Naive B cell (primary cell): Measurements from ENCODE around the gene PRRT3. TPM values are rescaled to one million over a fixed set of nuclear protein-coding genes. Genes with fewer than 3 reads are reported as not detected.

Source experiments
- ATAC-seq, 2 donors: fragments of 150-1000 bp; cut with Tn5 transposase; 2 replicates each; pipeline ENCODE4 v1.10.0; 2021; ENCODE audit warnings: low read depth in 2 of 2, mild to moderate bottlenecking in 2 of 2, moderate library complexity in 2 of 2
- DNase-seq: peaks from one replicate; pipeline ENCODE4 v3.0.0; 2022
- H3K27ac Mint-ChIP-seq, 6 donors: one replicate each; pipeline ENCODE4 v1.8.0; 2020 to 2022; ENCODE audit warnings: mild to moderate bottlenecking in 6 of 6, mixed read lengths in 6 of 6, moderate library complexity in 5 of 6, inconsistent platforms in 2 of 6
- H3K27me3 Mint-ChIP-seq, 3 donors: one replicate each; pipeline ENCODE4 v1.8.0; 2021 to 2022; ENCODE audit warnings: mixed read lengths in 3 of 3, mild to moderate bottlenecking in 1 of 3
- H3K36me3 Mint-ChIP-seq, 2 donors: one replicate each; pipeline ENCODE4 v1.8.0; 2020 to 2022; ENCODE audit warnings: mixed read lengths in 2 of 2, inconsistent platforms in 1 of 2, mild to moderate bottlenecking in 1 of 2
- H3K4me1 Mint-ChIP-seq, 3 donors: one replicate each; pipeline ENCODE4 v1.8.0; 2020 to 2022; ENCODE audit warnings: mixed read lengths in 3 of 3, inconsistent platforms in 1 of 3, mild to moderate bottlenecking in 1 of 3, moderate library complexity in 1 of 3
- H3K4me3 Mint-ChIP-seq, 8 donors: one replicate each; pipeline ENCODE4 v1.8.0; 2020 to 2022; ENCODE audit warnings: mild to moderate bottlenecking in 8 of 8, mixed read lengths in 8 of 8, moderate library complexity in 8 of 8, inconsistent platforms in 2 of 8
- H3K9me3 Mint-ChIP-seq, 7 donors: one replicate each; pipeline ENCODE4 v1.8.0; 2020 to 2022; ENCODE audit warnings: mixed read lengths in 7 of 7, mild to moderate bottlenecking in 5 of 7, inconsistent platforms in 2 of 7, moderate library complexity in 1 of 7
- polyA plus RNA-seq, 6 donors: library from polyadenylated mRNA; unstranded; fragments of 300-500 nt; fragmentation: Illumina TruSeq; gene quantifications; one replicate each; pipeline ENCODE4 v1.2.3, GENCODE V29; 2021; ENCODE audit warnings: low read depth in 6 of 6

The PRRT3 gene
- polyA plus RNA-seq, result under 1 TPM; 0.22 to 0.82 (median 0.52) TPM

DNA sequence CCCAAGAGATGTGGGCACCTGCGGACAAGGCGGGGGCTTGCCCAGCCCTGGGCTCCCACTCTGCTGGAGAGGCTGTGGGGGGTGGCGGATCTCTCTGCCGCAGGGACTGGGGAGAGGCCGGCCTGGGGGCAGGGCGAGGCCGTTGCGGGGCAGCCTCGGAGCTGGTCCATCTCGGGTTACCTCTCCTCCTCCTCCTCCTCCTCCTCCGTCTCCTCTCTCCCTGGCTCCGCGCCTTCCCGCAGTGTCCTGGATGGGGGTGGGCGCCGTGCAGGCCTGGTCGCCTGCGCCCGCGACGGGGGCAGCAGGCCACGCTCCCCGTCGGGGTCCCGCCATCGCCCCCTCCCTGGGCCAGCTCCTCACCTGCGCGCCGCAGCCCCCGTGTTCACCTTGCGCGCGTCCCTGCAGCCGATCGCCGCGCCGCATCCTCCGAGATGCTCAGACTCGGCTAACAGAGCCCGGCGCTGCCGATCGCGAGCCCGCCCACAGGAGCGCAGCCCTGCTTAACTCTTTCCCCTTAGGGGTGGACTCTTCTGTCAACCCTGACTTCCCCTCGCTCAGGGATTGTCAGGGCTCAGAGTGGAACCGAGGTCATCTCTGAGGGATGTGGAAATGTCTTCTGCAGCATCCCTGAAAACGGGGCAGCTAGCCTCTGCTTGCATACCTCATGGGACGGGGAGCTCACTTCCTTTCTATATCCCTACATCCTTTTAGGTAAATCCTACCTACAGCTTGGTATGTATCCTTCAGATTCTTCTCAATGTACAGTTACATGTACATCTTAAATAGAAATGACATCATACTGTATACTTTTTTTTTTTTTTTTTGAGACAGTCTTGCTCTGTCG, at the start of gene PRRT3:
TSS of gene PRRT3 (minus strand) at position 447 of the 844 bp plus-strand sequence. CDS start 2,293 bp downstream, outside the sequence.
- ATAC-seq (peak; percentile 91 to 92), DNase-seq (peak; percentile 21)
- peak within 1 kb of the TSS in 4 of 6 donors; percentile 39 to 92 (median 70) for H3K27ac Mint-ChIP-seq
- peaks cover 0 to 9% (median 0%) of the 10 kb centered on the region in 3 donors for H3K27me3 Mint-ChIP-seq
- H3K36me3 Mint-ChIP-seq, result no peaks in the 10 kb centered on the region
- H3K9me3 Mint-ChIP-seq, result no peaks in the 10 kb centered on the region
- peak within 1 kb of the TSS; percentile 77 to 91 (median 84) for H3K4me3 Mint-ChIP-seq
- H3K4me1 Mint-ChIP-seq, result peaks cover 7 to 15% (median 14%) of the 10 kb centered on the region in 3 donors

DNA sequence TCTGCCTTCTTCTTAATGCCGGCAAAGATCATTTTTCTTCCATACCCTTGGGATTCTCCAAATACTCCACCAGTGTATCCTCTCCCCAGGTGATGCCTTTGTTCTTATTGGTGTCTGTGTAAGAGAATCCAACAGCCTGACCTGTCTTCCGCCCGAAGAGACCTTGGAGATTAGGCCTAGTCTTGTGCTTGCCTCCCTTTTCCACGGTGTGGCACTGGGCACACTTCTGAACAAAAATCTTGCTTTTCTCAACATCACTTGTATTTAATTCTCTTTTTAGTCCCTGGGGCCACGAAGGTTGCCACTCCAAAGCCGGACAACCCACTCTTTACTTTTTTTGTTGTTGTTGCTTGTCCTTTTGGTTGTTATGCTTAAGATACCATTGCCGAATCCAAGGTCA, 48.5 kb upstream of the PRRT3 start:
- Mint-ChIP-seq H3K9me3 (no peaks in the 10 kb centered on the region), H3K4me1 (peaks cover 0 to 8% (median 2%) of the 10 kb centered on the region in 3 donors), H3K36me3 (peaks cover 5 to 6% of the 10 kb centered on the region in 2 donors), H3K4me3 (no peak overlapping the region), H3K27ac (peak overlapping the region in 2 of 6 donors; percentile 28 to 56), H3K27me3 (no peaks in the 10 kb centered on the region)
- DNase-seq (no peak), ATAC-seq (no peak)

DNA sequence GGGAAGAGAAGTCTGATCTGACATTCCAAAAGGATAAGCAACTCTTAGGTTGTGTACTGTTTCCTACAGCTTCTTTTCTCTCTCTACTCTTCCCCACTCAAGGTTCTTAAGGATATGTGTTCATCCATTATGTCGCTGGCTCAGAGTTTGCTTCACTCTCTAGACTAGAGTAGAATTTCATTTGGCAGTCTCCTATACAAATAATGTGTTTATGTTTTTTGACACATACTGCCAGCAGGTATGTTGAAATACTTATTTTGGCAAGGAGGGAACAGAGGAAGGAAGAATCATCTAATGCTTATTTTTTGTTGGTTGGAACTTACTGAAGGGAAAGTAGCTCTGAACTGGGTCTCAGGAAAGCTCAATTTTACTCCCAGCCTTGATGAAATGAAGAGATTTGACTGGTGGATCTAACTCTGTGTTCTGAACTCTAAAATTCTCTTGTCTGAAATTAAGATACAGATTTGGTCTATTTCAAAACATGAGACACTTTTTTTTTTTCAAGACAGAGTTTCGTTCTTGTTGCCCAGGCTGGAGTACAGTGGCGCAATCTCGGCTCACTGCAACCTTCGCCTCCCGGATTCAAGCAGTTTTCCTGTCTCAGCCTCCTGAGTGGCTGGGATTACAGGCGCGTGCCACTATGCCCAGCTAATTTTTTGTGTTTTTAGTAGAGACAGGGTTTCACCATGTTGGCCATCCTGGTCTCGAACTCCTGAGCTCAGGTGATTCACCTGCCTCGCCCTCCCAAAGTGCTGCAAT, 42.1 kb upstream of the PRRT3 start:
- no peak for DNase-seq
- Mint-ChIP-seq H3K4me1 (peaks cover 0 to 2% (median 0%) of the 10 kb centered on the region in 3 donors), H3K9me3 (no peaks in the 10 kb centered on the region), H3K27ac (no peak overlapping the region), H3K27me3 (no peaks in the 10 kb centered on the region), H3K4me3 (no peak overlapping the region), H3K36me3 (no peaks in the 10 kb centered on the region)
- ATAC-seq, result no peak

DNA sequence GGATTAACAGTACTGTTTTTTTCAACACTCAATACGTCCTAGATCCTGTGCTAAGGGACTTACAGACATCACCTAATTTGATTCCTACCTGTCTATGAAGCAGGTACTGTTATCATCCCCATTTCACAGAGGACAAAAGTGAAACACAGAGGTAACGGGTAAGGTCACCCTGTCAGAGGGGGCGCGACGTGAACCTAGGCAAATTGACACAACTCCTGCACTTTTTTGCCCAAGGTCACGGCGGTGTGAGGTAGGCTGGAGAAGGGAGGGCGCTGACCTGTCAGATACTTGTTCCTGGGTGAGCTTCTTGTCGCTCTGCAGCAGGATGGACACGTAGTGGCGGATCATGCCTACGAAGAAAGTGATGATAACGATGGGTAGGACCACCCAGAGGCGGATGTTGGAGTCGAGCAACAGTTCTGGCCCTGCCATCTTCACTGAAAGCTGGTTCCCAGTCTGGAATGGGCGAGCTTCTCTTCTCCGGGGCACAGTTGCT, 34.1 kb upstream of the PRRT3 start:
- Mint-ChIP-seq H3K36me3 (no peaks in the 10 kb centered on the region), H3K4me1 (peaks cover 15 to 48% (median 16%) of the 10 kb centered on the region in 3 donors), H3K4me3 (peak overlapping the region; percentile 93 to 100 (median 99)), H3K27me3 (no peaks in the 10 kb centered on the region), H3K27ac (peak overlapping the region; percentile 99 to 100 (median 100)), H3K9me3 (no peaks in the 10 kb centered on the region)
- DNase-seq (no peak), ATAC-seq (peak; percentile 12 to 13)

DNA sequence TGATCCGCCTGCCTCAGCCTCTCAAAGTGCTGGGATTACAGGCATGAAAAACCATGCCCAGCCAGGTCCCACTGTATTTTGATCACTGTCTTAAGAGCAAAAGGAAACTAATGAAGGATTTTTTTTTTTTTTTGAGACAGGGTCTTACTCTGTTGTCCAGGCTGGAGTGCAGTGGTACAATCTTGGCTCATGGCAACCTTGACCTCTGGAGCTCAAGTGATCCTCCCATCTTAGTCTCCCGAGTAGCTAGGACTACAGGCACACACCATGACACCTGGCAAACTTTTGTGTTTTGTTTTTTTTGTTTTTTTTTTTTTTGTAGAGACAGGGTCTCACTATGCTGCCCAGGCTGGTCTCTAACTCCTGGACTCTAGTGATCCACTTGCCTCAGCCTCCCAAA, 28.0 kb upstream of the PRRT3 start:
- no peaks in the 10 kb centered on the region for H3K9me3 Mint-ChIP-seq
- ATAC-seq, result no peak
- peaks cover 13 to 24% (median 14%) of the 10 kb centered on the region in 3 donors for H3K4me1 Mint-ChIP-seq
- H3K4me3 Mint-ChIP-seq, result peak overlapping the region in 1 of 8 donors; percentile 30
- no peak for DNase-seq
- no peaks in the 10 kb centered on the region for H3K27me3 Mint-ChIP-seq
- peak overlapping the region in 3 of 6 donors; percentile 6 to 49 (median 21) for H3K27ac Mint-ChIP-seq
- H3K36me3 Mint-ChIP-seq, result peaks cover 10 to 19% of the 10 kb centered on the region in 2 donors

DNA sequence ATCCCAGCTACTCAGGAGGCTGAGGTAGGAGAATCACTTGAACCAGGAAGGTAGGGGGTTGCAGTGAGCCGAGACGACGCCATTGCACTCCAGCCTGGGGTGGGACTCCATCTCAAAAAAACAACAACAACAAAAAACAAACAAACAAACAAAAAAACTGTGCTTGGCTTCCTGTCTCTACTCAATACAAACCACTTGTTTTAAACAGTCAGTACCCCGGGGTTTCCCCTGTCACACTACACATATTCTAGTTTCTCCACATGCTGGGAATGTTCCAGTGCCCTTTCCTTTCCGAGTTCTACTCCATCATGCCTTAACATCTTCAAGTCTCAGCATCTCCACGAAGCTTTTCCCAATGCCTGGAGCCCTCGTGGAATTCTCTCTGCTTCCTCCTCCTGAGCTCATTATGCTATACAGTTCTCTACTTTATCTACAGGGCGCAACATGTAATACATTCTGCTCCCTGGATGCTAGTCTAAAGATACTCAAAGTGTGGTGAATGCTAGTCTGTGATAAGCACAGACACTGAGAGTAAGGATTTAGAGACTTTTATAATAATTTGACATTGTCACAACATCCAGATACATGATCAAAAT, 26.6 kb upstream of the PRRT3 start:
- Mint-ChIP-seq H3K4me3 (no peak overlapping the region), H3K27me3 (no peaks in the 10 kb centered on the region), H3K4me1 (peaks cover 13 to 16% (median 14%) of the 10 kb centered on the region in 3 donors), H3K9me3 (no peaks in the 10 kb centered on the region), H3K27ac (peak overlapping the region in 2 of 6 donors; percentile 6 to 85), H3K36me3 (peaks cover 15 to 23% of the 10 kb centered on the region in 2 donors)
- DNase-seq (no peak), ATAC-seq (no peak)

DNA sequence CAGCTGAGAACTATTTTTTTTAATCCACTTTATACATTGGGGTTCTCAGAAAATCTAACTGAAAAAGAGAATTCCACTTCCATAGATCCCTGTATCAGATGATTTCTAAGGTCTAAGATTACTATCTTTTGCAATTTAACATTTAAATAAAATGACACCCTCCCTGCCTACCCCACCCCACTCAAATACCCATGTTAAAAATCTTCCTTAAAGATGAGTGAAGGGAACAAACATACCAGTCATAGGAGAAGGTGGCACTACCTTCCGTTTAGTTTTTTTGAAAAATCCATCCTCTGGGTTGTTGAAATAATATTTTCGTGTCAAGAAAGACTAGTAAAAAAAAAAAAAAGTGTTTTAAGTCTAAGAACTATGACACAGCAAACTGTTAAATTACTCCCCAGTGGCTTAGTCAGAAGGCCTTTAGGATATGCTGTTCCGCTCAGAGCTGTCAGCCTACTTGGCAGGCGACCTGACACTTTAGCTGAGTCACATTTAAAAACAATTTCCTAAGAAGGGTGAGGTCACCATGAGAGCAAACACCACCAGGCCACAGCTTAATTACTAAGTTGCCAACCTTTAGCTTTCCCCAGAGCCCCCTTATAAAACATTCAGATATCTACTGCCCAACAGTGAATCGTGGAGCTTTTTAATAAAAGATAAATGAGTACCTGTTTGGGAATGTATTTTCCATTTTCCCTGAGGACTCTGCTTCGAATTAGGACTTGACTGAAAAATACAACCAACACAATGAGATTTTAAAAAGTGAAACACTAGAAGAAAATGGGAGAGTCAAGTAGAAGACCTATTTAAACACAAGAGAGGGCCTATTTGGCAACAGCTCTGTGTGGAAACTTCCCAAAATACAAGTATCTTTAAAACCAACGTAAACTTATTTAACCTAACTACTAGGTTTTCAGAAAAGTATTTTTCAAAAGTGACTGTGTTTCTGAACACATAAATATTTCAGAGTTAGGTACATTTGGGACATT, 24.8 kb upstream of the PRRT3 start:
- Mint-ChIP-seq H3K4me1 (peaks cover 12 to 14% (median 13%) of the 10 kb centered on the region in 3 donors), H3K9me3 (no peaks in the 10 kb centered on the region), H3K36me3 (peaks cover 15 to 28% of the 10 kb centered on the region in 2 donors), H3K4me3 (no peak overlapping the region), H3K27ac (peak overlapping the region in 1 of 6 donors; percentile 29), H3K27me3 (no peaks in the 10 kb centered on the region)
- DNase-seq, result no peak
- no peak for ATAC-seq

DNA sequence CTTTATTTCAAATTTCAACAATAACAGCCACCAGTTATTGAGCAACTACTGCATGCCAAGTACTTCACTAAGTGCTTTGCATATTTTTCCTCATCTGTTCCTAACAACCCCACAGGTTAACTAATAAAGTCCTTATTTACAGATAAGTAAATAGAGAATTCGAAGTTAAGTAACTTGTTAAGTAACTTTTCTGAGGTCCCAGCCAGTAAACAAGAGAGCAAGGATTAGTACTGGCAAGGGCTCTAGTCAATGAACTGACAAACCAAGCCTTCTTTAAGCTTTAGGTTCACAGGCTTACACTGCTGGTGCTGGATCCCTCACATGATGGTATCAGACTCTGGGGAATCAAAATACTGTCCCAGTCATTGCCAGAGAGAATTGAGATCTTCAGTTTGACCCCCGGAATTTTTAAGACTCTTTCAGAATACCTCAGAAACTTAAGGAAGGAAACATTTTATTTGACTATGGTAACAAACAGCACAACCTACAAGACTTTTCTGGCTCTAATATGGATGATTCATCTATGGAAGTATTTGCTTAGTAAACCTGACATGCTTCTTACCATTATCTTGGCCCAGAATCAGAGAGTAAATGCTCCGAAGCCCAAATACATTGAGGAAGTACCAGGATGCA, 17.9 kb upstream of the PRRT3 start:
- H3K27me3 Mint-ChIP-seq, result no peaks in the 10 kb centered on the region
- H3K4me3 Mint-ChIP-seq, result no peak overlapping the region
- H3K27ac Mint-ChIP-seq, result no peak overlapping the region
- no peaks in the 10 kb centered on the region for H3K9me3 Mint-ChIP-seq
- no peak for ATAC-seq
- no peaks in the 10 kb centered on the region for H3K4me1 Mint-ChIP-seq
- H3K36me3 Mint-ChIP-seq, result peaks cover 28 to 35% of the 10 kb centered on the region in 2 donors
- no peak for DNase-seq

DNA sequence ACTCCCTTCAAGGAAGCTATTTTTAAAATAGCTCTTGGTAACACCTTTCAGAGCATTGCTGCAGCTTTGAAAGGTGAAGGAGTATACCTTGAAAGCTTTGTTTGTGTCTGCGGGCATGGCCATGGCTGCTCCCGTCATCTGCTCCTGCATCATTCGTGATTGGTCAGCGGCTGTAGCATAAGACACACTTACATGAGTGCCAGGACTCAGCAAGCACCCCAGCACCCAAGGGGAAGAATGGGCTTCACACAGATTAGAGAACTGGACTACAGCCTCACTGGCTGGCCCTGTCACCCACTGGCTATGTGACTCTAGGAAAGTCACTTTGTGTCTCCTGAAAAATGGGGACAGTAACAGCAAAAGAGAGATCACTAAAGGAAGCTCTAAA, 17.4 kb upstream of the PRRT3 start:
- H3K27ac Mint-ChIP-seq, result no peak overlapping the region
- ATAC-seq, result no peak
- H3K4me3 Mint-ChIP-seq, result peak overlapping the region in 1 of 8 donors; percentile 3
- peaks cover 28 to 35% of the 10 kb centered on the region in 2 donors for H3K36me3 Mint-ChIP-seq
- H3K27me3 Mint-ChIP-seq, result no peaks in the 10 kb centered on the region
- no peak for DNase-seq
- H3K4me1 Mint-ChIP-seq, result no peaks in the 10 kb centered on the region
- H3K9me3 Mint-ChIP-seq, result no peaks in the 10 kb centered on the region

DNA sequence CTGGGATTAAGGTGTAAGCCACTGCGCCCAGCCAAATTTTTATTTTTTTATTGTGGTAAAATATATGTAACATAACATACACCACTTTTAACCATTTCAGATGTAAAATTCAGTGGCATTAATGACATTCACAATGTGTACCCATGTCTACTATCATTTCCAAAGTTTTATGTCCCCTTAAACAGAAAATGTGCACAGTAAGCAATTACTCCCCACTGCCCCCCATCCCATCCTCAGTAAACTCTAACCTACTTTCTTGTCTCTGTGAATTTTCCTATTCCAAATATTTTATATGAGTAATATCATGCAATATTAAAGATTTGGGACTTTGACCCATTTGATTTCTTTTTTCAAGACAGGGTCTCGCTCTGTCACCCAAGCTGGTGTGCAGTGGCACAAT, 14.6 kb upstream of the PRRT3 start:
- DNase-seq (no peak), ATAC-seq (no peak)
- no peaks in the 10 kb centered on the region for H3K27me3 Mint-ChIP-seq
- H3K36me3 Mint-ChIP-seq, result peaks cover 22 to 33% of the 10 kb centered on the region in 2 donors
- H3K9me3 Mint-ChIP-seq, result no peaks in the 10 kb centered on the region
- no peak overlapping the region for H3K4me3 Mint-ChIP-seq
- H3K4me1 Mint-ChIP-seq, result no peaks in the 10 kb centered on the region
- H3K27ac Mint-ChIP-seq, result peak overlapping the region in 1 of 6 donors; percentile 57

DNA sequence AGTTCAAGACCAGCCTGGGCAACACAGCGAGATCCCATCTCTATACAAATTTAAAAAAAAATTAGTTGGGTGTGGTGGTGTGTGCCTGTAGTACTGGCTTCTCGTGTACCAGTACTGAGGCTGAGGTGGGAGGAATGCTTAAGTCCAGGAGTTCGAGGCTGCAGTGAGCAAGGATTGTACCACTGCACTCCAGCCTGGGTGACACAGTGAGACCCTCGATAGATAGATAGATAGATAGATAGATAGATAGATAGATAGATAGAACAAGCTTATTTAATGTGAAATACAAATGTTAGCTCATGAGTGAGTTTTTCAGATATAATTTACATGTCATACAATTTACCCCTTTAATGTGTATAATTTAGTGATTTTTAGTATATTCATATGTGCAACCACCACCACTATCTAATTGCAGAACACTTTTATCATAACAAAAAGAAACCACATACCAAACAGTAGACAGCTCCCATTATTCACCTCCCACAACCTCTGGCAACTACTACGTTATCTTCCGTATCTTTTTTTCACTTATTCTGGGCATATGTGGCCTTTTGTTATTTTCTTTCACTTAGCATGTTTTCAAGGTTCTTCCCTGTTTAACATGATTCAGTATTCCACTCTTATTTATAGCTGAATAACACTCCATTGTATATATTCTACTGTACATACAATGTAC, 13.1 kb upstream of the PRRT3 start:
- no peaks in the 10 kb centered on the region for H3K4me1 Mint-ChIP-seq
- H3K27ac Mint-ChIP-seq, result no peak overlapping the region
- no peaks in the 10 kb centered on the region for H3K27me3 Mint-ChIP-seq
- no peaks in the 10 kb centered on the region for H3K9me3 Mint-ChIP-seq
- H3K4me3 Mint-ChIP-seq, result no peak overlapping the region
- ATAC-seq (no peak), DNase-seq (no peak)
- H3K36me3 Mint-ChIP-seq, result peaks cover 22 to 35% of the 10 kb centered on the region in 2 donors
